Hypothalamus (tissue), 51 donors: ENCODE measurements around the gene BEND7.
"Not testable (repeated sequence)": the region's sequence is repeated elsewhere in the genome, so short reads cannot be mapped to it uniquely, and the experiment has no call there.

Experiments used
- DNase-seq, 51 donors: peaks; one replicate each; lab custom pipeline; 2025; lab: John Stamatoyannopoulos, UW

BEND7 gene, protein sequence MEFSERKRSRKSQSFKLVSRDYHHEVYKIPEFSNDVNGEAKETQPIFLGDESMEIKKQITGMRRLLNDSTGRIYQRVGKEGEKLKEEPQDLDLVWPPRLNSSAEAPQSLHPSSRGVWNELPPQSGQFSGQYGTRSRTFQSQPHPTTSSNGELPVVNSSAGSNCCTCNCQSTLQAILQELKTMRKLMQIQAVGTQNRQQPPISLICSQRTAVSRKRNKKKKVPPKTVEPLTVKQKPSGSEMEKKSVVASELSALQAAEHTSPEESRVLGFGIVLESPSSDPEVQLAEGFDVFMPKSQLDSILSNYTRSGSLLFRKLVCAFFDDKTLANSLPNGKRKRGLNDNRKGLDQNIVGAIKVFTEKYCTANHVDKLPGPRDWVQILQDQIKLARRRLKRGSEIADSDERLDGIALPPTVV

GRCh38 chr10:13528875-13529713 lies at the start of gene BEND7:
TSS of gene BEND7 (minus strand) at chr10:13529014. CDS start at chr10:13528533, 481 bp downstream.
- DNase-seq, result peak in 12 of 51 donors; percentile 2 to 51 (median 19)

- no peak for DNase-seq
Observed at GRCh38 chr10:13573960-13574359, 45.1 kb upstream of the BEND7 start.

DNA sequence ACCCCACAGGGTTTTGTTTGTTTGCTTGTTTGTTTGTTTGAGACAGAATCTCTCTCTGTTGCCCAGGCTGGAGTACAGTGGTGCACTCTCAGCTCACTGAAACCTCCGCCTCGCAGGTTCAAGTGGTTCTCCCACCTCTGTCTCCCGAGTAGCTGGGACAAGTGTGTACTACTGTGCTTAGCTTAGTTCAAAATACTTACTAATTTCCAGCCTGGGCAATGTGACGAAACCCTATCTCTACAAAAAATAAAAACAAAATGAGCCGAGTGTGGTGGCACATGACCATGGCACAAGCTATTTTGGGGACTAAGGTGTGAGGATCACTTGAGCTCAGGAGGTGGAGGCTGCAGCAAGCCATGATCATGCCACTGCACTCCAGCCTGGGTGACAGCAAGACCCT lies 42.7 kb upstream of the BEND7 start:
- DNase-seq, result no peak

- DNase-seq, result no peak
Observed at GRCh38 chr10:13567030-13567429, 38.2 kb upstream of the BEND7 start.

GRCh38 chr10:13564576-13564975 lies 35.8 kb upstream of the BEND7 start:
- DNase-seq, result no peak

- DNase-seq, result no peak
Observed at GRCh38 chr10:13563481-13564445, 34.9 kb upstream of the BEND7 start.

GRCh38 chr10:13560597-13560996 lies 31.8 kb upstream of the BEND7 start:
- DNase-seq, result no peak

- no peak for DNase-seq
Observed at GRCh38 chr10:13559124-13559700, 30.4 kb upstream of the BEND7 start.

- no peak for DNase-seq
Observed at GRCh38 chr10:13555884-13556510, 27.2 kb upstream of the BEND7 start.

DNA sequence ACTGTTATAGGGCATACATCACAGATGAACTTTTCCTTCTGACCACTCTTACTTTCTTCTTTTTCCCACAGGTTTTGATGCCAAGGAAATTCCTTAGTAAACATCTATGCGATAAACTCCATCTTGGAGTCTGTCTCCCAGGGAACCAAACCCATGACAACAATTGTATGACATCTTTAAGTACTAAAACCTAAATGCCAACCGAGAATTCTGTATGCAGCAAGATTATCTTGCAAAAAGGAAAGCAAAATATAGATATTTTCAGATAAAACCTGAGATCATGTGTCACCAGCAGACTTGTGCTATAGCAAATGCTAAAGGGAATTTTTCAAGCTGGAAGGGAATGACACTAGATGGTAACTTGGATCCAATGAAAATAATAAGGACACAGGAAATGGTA lies 22.0 kb upstream of the BEND7 start:
- DNase-seq, result no peak

DNA sequence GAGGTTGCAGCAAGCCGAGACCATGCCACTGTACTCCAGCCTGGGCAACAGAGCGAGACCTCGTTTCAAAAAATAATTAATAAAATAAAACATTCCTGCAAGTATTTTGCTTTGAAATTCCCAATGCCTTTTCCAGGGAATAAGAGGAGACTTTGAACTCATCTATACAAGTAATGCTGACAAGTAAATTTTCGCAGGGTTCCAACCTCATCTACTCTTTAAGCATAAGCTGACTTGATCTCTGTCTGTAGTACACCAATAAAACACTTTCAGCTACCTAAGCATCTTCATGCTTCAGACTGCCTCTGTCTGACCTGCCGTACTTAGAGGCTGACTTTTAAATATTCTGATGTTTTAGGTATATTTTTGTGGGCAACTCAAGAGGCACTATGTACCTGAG lies 13.7 kb upstream of the BEND7 start:
- DNase-seq, result no peak

GRCh38 chr10:13537985-13538384 lies 9.2 kb upstream of the BEND7 start:
- DNase-seq, result not testable (repeated sequence)

DNA sequence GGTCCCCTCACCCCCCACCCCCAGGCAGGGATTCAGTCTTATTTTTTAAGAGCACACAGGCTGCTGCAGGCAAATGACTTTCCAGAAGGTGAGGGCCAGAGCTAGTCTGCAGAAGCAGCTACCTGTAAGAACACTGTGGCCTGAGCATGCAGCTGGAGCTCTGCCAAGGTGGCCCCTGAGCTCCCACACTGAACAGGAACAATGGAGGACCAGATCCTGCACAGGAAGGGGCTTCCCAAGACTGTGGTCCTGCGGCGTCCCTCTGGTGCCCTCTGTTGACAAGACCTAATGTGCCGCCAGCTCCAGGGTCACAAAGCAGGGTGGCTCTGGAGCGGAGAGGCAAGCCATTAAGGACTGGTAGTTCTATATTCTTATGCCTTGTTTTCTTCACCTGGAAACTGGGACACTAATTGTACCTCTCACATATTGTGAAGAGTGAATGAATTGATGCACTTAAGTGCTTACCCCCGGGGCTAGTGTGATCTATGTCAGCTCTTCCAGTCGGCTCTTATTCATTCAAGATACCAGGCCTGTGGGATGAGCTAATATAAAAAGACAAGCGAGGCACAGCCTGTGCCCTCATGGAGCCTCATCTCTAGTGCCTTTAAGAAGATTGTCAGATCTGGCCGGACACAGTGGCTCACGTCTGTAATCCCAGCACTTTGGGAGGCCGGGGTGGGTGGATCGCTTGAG lies 8.0 kb upstream of the BEND7 start:
- DNase-seq, result peak in 11 of 51 donors; percentile 0 to 26 (median 11)

GRCh38 chr10:13535346-13535745 lies 6.5 kb upstream of the BEND7 start:
- no peak for DNase-seq

GRCh38 chr10:13529714-13529973 lies 830 bp upstream of the BEND7 start:
- no peak for DNase-seq

DNA sequence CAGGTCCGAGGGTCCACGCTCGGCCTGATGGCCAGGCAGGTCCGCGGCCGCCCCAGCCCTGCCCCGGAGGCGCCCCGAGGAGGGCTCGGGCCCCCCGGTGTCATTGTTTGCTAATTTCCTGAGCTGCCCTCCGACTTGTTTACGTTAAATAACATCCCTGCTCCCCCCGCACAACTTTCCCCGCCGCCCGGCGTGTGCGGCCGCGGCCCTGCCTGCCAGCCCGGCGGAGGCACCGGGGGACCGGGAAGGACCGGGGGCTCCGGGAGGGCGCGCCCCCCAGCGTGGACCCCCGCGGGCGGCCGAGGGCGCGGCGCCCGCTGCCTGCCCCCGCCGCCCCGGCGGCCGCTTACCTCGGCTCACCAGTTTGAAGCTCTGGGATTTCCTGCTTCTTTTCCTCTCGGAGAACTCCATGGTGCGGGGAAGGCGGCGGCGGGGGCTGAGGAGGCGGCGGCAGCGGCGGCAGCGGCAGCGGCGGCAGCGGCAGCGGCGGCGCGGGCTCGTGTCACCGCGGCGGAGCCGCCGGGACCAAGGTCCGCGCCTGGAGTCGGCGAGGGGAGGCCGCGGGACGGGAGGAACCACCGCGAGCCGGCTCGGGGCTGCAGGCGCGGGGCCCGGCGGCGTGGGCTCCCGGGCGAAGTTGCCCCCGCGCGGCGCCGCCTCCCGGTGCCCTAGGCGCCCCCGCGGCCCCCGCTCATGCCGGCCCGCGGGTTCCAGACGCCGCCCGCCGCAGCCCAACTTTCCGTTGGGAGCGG lies 515 bp downstream of the BEND7 start:
- peak in 5 of 51 donors; percentile 6 to 24 (median 16) for DNase-seq

GRCh38 chr10:13527864-13528122 lies 1.0 kb downstream of the BEND7 start:
- no peak for DNase-seq

DNA sequence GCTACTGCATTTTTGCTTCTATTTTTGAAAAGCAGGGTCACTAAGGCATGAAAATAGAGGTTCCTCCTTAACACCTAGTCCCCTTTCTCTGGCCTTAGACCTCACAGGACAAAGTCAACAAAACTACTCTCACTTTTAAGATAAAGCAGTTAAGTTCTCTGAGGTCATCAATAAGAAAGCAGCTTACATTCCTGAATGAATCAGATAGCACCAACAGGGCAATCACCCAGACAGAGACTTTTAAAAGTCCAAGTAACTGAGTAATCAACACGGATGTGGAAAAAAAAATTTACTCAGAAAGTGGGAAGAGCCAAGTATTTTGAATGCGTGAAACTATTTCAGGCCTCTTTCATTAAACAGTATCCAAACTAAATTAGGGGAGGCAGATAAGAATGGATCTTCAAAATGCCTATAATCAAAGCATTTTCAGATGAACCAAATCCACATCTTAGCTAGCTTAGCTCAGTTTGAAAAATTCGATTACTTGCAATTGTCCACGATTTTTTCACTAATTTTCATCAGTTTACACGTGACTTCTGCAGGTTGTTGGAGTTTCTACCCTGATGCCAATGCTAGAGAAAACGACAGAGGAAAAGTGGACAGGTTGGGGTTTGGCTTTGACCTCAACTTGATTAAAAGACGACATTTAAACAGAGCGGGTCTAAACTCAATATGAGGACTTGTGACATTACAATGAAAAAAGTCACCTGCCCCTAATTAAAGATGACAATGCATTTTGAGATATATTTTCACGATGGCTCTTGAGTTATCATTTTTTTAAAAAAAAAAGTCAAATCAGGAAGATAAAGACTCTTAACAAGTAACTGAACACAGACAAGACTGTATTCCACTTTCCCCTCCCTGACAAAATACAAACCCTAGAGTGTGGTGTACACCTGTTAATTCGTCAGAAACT lies 1.6 kb downstream of the BEND7 start:
- no peak for DNase-seq
